Measurements from ENCODE around the gene OVAAL.

The OVAAL gene

GRCh38 chr1:180615493-180616290 is 56.9 kb downstream of the OVAAL start:
- TF ChIP-seq GLIS3 (CRISPR knock-in tag; IDR thresholded peaks at IDR 0.05), result no peak
- no peak for TF ChIP-seq PPARA (CRISPR knock-in tag; IDR thresholded peaks at IDR 0.05; ENCODE audit: borderline replicate concordance)
- no peak for TF ChIP-seq TSHZ2 (CRISPR knock-in tag; IDR thresholded peaks at IDR 0.05)
- TF ChIP-seq ZFP3 (CRISPR knock-in tag; IDR thresholded peaks at IDR 0.05), result no peak
- TF ChIP-seq OSR1 (CRISPR knock-in tag; IDR thresholded peaks at IDR 0.05), result no peak
- no peak for TF ChIP-seq ZFP30 (CRISPR knock-in tag; IDR thresholded peaks at IDR 0.05)
- TF ChIP-seq CREB5 (CRISPR knock-in tag; IDR thresholded peaks at IDR 0.05; ENCODE audit: low read depth), result no peak
- TF ChIP-seq BACH2 (CRISPR knock-in tag; IDR thresholded peaks at IDR 0.05; ENCODE audit: borderline replicate concordance), result no peak
- TF ChIP-seq CSRNP3 (CRISPR knock-in tag; IDR thresholded peaks at IDR 0.05), result no peak
- TF ChIP-seq ZNF565 (CRISPR knock-in tag; conservative IDR thresholded peaks at IDR 0.05; ENCODE audit: low read depth), result no peak
- no peak for TF ChIP-seq POU6F1 (CRISPR knock-in tag; IDR thresholded peaks at IDR 0.05; ENCODE audit: borderline replicate concordance, low read depth)
- TF ChIP-seq ESRRG (CRISPR knock-in tag; IDR thresholded peaks at IDR 0.05), result no peak
- TF ChIP-seq ZC3H10 (CRISPR knock-in tag; IDR thresholded peaks at IDR 0.05), result no peak
- TF ChIP-seq ARNTL (CRISPR knock-in tag; IDR thresholded peaks at IDR 0.05; ENCODE audit: borderline replicate concordance, low read depth), result no peak
- no peak for TF ChIP-seq RARB (CRISPR knock-in tag; IDR thresholded peaks at IDR 0.05)
- no peak for TF ChIP-seq TCF4 (CRISPR knock-in tag; IDR thresholded peaks at IDR 0.05; ENCODE audit: borderline replicate concordance)
- no peak for TF ChIP-seq CSDC2 (CRISPR knock-in tag; IDR thresholded peaks at IDR 0.05)
- no peak for TF ChIP-seq ZNF70 (CRISPR knock-in tag; IDR thresholded peaks at IDR 0.05)
- no peak for TF ChIP-seq ISL1 (CRISPR knock-in tag; IDR thresholded peaks at IDR 0.05)
- TF ChIP-seq SNAI2 (CRISPR knock-in tag; IDR thresholded peaks at IDR 0.05), result no peak
- no peak for ATAC-seq

Data from SK-N-SH treated with all-trans-retinoic acid at 6 μM for 48 hours (cell line).